GM18867 (cell line): ENCODE measurements around the gene DISP3.
"Not testable (repeated sequence)": the region's sequence is repeated elsewhere in the genome, so short reads cannot be mapped to it uniquely, and the experiment has no call there.

Experiments
- ATAC-seq: cut with Tn5 transposase; IDR thresholded peaks from one replicate; pipeline ENCODE4 v1.9.1; 2021; ENCODE audit warnings: mild to moderate bottlenecking, moderate library complexity; ENCODE audit not compliant: unreplicated experiment

DISP3 gene

GRCh38 chr1:11571906-11572616, 93.1 kb downstream of the DISP3 start:
- no peak for ATAC-seq

- ATAC-seq: no peak
Observed at GRCh38 chr1:11573116-11573692, 94.2 kb downstream of the DISP3 start.

GRCh38 chr1:11575553-11575952, 96.6 kb downstream of the DISP3 start:
- ATAC-seq: no peak

GRCh38 chr1:11576109-11576875, 97.3 kb downstream of the DISP3 start:
- ATAC-seq: no peak

- no peak for ATAC-seq
Observed at GRCh38 chr1:11578004-11578403, 99.0 kb downstream of the DISP3 start.

GRCh38 chr1:11579506-11579905, 100.6 kb downstream of the DISP3 start:
- ATAC-seq: no peak

GRCh38 chr1:11580049-11580448, 101.1 kb downstream of the DISP3 start:
- not testable (repeated sequence) for ATAC-seq

GRCh38 chr1:11581445-11581991, 102.6 kb downstream of the DISP3 start:
- no peak for ATAC-seq

GRCh38 chr1:11585389-11585788, 106.4 kb downstream of the DISP3 start:
- ATAC-seq: no peak
